ENCODE data around the gene NAA80.

NAA80 gene

DNA sequence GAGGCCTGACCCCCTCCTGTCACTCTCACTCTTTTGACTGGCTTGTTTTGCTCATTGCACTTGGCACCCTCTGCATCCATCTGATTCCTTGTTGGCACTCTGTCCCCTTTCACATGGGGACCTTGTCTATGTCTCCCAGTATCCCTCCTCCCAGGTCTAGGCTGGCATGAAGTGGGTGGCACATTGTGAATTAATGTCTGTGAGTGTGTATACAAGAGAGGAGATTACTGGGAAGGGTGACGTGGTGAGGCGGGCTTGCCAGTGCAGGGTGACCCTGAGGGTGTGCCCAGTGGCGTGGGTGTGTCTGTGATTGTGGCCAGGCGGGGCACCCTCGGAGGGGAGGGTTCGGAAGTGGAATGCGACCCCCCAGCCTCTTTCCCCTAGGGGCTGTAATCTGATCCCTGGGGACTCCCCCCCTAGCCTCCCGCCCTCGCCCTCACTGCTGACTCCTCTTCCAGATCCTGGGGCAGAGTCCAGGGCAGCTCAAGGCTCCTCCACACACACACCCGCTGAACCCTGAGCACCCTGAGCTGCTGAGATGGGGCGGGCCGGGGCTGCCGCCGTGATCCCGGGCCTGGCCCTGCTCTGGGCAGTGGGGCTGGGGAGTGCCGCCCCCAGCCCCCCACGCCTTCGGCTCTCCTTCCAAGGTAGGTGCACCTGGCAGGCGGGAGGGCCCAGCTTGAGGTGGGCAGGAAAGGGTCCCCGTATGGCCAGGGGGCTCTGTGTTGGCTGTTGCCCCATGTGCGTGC is 30.3 kb downstream of the NAA80 start, which contains the start of gene SEMA3B:
SEMA3B (plus strand) TSS at position 445 of the 749 bp plus-strand sequence; CDS start at position 539, 94 bp downstream.
- H3K9me3 ChIP-seq (ENCODE audit: control insufficient read depth, low read length): no peaks in the 10 kb centered on the region
- H3K4me1 ChIP-seq (ENCODE audit: control insufficient read depth, insufficient read depth, low read length): peaks cover 58% of the 10 kb centered on the region
- H3K4me3 ChIP-seq (ENCODE audit: insufficient read depth, low read depth, low read length): peak within 1 kb of the TSS; percentile 8
- no peak within 1 kb of the TSS for H3K27ac ChIP-seq (ENCODE audit: insufficient read depth, low read depth, low read length, poor library complexity, severe bottlenecking)
- no peaks in the 10 kb centered on the region for H3K36me3 ChIP-seq (ENCODE audit: control insufficient read depth, insufficient read depth, low read length)
- peaks cover 10% of the 10 kb centered on the region for H3K27me3 ChIP-seq (ENCODE audit: control insufficient read depth, insufficient read depth, low read length, poor library complexity, severe bottlenecking)
- 62 to 65% methylated on average over 21 of the region's 21 CpGs for WGBS, 2 experiments

- Histone ChIP-seq H3K9me3 (ENCODE audit: control insufficient read depth, low read length) (no peaks in the 10 kb centered on the region), H3K27ac (ENCODE audit: insufficient read depth, low read depth, low read length, poor library complexity, severe bottlenecking) (no peak overlapping the region), H3K4me1 (ENCODE audit: control insufficient read depth, insufficient read depth, low read length) (peaks cover 64% of the 10 kb centered on the region), H3K4me3 (ENCODE audit: insufficient read depth, low read depth, low read length) (no peak overlapping the region), H3K36me3 (ENCODE audit: control insufficient read depth, insufficient read depth, low read length) (no peaks in the 10 kb centered on the region), H3K27me3 (ENCODE audit: control insufficient read depth, insufficient read depth, low read length, poor library complexity, severe bottlenecking) (peaks cover 4% of the 10 kb centered on the region)
- 89 to 92% methylated on average over 3 of the region's 3 CpGs for WGBS, 2 experiments
These were observed 30.9 kb downstream of the NAA80 start for GRCh38 chr3:50268276-50268675.

DNA sequence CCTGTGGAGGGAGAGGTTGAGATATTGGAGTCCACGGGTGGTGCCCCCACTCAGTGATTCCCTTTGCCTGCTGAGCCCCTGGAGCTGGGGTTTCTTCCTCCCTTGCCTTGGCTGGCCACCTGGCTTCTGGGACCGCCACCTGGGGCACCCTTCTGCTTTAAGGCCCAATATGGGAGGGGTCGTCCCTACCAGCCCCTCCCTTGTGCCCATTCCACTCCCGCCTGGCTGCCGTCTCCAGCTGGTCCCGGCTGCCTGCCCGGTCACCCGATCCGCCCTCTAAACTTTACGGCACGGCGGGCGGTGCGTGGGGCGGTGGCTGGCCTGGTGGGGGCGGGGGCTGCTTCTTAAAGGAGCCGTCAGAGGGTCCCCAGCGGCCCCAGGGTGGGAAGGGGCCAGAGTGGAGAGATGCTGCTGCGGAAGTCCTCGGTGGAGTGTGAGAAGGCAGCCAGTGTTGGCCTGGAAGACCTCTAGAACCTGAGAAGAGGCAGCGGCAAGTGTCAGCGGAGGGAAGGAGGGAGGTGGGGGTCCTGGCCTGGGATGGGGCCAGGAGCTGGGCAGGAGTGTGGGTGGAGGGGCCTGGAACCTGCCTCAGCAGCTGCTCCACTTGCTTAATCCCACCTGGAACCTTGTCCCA is 31.8 kb downstream of the NAA80 start:
- peaks cover 70% of the 10 kb centered on the region for H3K4me1 ChIP-seq (ENCODE audit: control insufficient read depth, insufficient read depth, low read length)

GRCh38 chr3:50266836-50267235 is 32.4 kb downstream of the NAA80 start:
- Histone ChIP-seq H3K27ac (ENCODE audit: insufficient read depth, low read depth, low read length, poor library complexity, severe bottlenecking) (no peak overlapping the region), H3K4me1 (ENCODE audit: control insufficient read depth, insufficient read depth, low read length) (peaks cover 70% of the 10 kb centered on the region), H3K27me3 (ENCODE audit: control insufficient read depth, insufficient read depth, low read length, poor library complexity, severe bottlenecking) (no peaks in the 10 kb centered on the region), H3K9me3 (ENCODE audit: control insufficient read depth, low read length) (no peaks in the 10 kb centered on the region), H3K4me3 (ENCODE audit: insufficient read depth, low read depth, low read length) (no peak overlapping the region), H3K36me3 (ENCODE audit: control insufficient read depth, insufficient read depth, low read length) (no peaks in the 10 kb centered on the region)
- WGBS, 2 experiments: 82 to 89% methylated on average over 7 of the region's 7 CpGs

More for the DNA sequence above, 31.8 kb downstream of the NAA80 start:
- no peaks in the 10 kb centered on the region for H3K36me3 ChIP-seq (ENCODE audit: control insufficient read depth, insufficient read depth, low read length)
- no peaks in the 10 kb centered on the region for H3K27me3 ChIP-seq (ENCODE audit: control insufficient read depth, insufficient read depth, low read length, poor library complexity, severe bottlenecking)
- H3K9me3 ChIP-seq (ENCODE audit: control insufficient read depth, low read length): no peaks in the 10 kb centered on the region
- H3K4me3 ChIP-seq (ENCODE audit: insufficient read depth, low read depth, low read length): no peak overlapping the region
- H3K27ac ChIP-seq (ENCODE audit: insufficient read depth, low read depth, low read length, poor library complexity, severe bottlenecking): no peak overlapping the region
- 19 to 22% methylated on average over 22 of the region's 22 CpGs for WGBS, 2 experiments

DNA sequence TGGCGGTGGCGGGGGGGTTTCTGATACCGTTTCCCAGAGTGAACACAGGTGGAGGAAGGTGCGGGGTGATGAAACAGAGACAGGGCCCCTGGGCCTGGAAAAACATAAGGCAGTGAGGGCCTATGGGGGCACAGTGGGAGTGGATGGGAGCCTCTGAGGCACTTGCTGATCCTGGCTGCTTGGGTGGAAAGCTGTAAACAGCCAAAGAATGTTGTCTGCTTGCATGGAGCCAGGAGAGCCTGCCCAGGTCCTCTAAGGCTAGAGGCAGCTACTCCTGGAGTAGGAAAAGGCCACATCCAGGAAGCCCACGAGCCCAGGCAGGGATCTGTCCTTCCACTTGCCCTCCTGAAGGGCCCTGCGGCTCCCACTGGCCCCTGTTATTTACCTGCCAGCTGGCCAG is 33.2 kb downstream of the NAA80 start:
- Histone ChIP-seq H3K36me3 (ENCODE audit: control insufficient read depth, insufficient read depth, low read length) (no peaks in the 10 kb centered on the region), H3K4me3 (ENCODE audit: insufficient read depth, low read depth, low read length) (no peak overlapping the region), H3K27ac (ENCODE audit: insufficient read depth, low read depth, low read length, poor library complexity, severe bottlenecking) (no peak overlapping the region), H3K9me3 (ENCODE audit: control insufficient read depth, low read length) (no peaks in the 10 kb centered on the region), H3K4me1 (ENCODE audit: control insufficient read depth, insufficient read depth, low read length) (peaks cover 77% of the 10 kb centered on the region), H3K27me3 (ENCODE audit: control insufficient read depth, insufficient read depth, low read length, poor library complexity, severe bottlenecking) (no peaks in the 10 kb centered on the region)
- WGBS, 2 experiments: 95 to 96% methylated on average over 6 of the region's 6 CpGs

DNA sequence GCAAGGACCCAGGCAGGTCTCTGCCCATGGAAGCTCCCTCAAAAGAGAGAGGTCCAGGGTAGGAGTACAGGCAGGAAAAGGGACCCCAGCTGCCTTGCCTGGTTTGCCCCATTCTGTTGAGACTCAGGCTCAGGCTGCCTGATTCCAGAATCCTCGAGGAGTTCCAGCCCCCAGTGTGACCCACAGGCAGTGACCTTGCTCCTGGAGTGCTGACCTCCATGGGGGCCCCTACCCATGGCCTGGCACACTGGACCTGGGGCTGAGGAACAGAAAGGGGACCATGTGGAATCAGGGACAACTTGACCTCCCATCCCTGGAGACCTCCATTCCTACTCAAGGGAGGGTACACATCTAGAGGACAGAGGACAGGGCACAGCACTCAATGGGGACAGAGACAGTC is 33.6 kb downstream of the NAA80 start:
- no peaks in the 10 kb centered on the region for H3K36me3 ChIP-seq (ENCODE audit: control insufficient read depth, insufficient read depth, low read length)
- 90 to 91% methylated on average over 1 of the region's 1 CpG for WGBS, 2 experiments
- no peaks in the 10 kb centered on the region for H3K9me3 ChIP-seq (ENCODE audit: control insufficient read depth, low read length)
- peak overlapping the region; percentile 79 for H3K27ac ChIP-seq (ENCODE audit: insufficient read depth, low read depth, low read length, poor library complexity, severe bottlenecking)
- H3K4me3 ChIP-seq (ENCODE audit: insufficient read depth, low read depth, low read length): no peak overlapping the region
- peaks cover 81% of the 10 kb centered on the region for H3K4me1 ChIP-seq (ENCODE audit: control insufficient read depth, insufficient read depth, low read length)
- H3K27me3 ChIP-seq (ENCODE audit: control insufficient read depth, insufficient read depth, low read length, poor library complexity, severe bottlenecking): no peaks in the 10 kb centered on the region

DNA sequence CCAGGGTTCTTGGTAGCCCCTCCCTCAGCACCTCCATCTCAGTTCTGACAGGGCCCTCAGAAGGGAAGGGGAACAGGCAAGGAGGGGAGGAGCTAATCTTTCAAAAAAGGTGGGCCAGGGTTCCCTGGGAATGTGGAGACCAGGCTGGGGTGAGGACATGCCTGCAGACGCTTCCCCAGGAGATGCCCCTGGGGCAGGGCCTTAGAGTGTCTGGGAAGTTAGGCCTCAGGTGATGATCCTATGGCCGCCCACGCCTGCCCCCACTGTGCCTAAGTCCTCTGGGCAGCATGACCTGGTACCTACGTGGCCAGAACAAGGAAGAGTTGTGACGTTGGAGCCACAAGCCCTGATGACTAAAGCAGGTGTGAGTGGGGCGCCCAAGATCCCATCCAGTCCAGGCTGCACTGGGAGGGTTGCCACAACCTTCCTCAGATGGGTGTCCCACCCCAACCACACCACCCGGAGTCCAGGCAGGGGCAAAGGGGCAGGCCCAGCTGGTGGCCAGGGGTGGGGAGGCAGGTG is 34.2 kb downstream of the NAA80 start:
- H3K4me3 ChIP-seq (ENCODE audit: insufficient read depth, low read depth, low read length): no peak overlapping the region
- H3K4me1 ChIP-seq (ENCODE audit: control insufficient read depth, insufficient read depth, low read length): peaks cover 82% of the 10 kb centered on the region
- no peaks in the 10 kb centered on the region for H3K9me3 ChIP-seq (ENCODE audit: control insufficient read depth, low read length)
- 71 to 74% methylated on average over 7 of the region's 7 CpGs for WGBS, 2 experiments
- peak overlapping the region; percentile 79 for H3K27ac ChIP-seq (ENCODE audit: insufficient read depth, low read depth, low read length, poor library complexity, severe bottlenecking)
- H3K27me3 ChIP-seq (ENCODE audit: control insufficient read depth, insufficient read depth, low read length, poor library complexity, severe bottlenecking): no peaks in the 10 kb centered on the region
- no peaks in the 10 kb centered on the region for H3K36me3 ChIP-seq (ENCODE audit: control insufficient read depth, insufficient read depth, low read length)

DNA sequence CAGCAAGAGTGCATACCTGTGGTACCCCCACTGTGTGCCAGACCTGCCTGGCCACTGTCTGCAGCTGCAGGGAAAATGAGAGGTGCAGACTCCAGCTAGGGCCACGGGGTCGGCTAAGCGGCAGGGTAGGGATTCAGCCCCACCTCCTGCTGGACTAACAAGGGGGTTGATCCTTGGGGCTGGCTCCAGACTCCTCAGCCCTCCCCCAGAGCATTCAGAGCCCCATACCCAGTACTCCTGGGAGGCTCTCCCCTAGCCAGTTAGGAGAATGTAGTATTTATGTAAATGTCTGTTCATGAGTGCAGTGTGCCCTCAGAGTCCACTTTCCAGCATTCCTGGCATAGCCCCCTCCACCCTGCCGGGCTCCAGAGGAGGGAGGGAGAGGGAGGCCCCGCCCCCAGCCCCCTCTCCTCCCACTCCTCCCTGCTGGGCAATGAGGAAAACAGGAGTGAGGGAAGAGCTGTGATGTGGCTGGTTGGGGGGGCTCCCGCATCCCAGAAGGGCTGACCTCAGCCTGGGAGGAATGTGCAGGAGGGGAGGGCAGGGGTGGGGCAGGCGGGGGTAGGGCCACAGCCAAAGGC is 34.7 kb downstream of the NAA80 start:
- Histone ChIP-seq H3K27me3 (ENCODE audit: control insufficient read depth, insufficient read depth, low read length, poor library complexity, severe bottlenecking) (no peaks in the 10 kb centered on the region), H3K9me3 (ENCODE audit: control insufficient read depth, low read length) (no peaks in the 10 kb centered on the region), H3K4me3 (ENCODE audit: insufficient read depth, low read depth, low read length) (no peak overlapping the region), H3K36me3 (ENCODE audit: control insufficient read depth, insufficient read depth, low read length) (no peaks in the 10 kb centered on the region), H3K4me1 (ENCODE audit: control insufficient read depth, insufficient read depth, low read length) (peaks cover 80% of the 10 kb centered on the region), H3K27ac (ENCODE audit: insufficient read depth, low read depth, low read length, poor library complexity, severe bottlenecking) (peak overlapping the region; percentile 79)
- WGBS, 2 experiments: 1% methylated on average over 5 to 7 of the region's 7 CpGs

DNA sequence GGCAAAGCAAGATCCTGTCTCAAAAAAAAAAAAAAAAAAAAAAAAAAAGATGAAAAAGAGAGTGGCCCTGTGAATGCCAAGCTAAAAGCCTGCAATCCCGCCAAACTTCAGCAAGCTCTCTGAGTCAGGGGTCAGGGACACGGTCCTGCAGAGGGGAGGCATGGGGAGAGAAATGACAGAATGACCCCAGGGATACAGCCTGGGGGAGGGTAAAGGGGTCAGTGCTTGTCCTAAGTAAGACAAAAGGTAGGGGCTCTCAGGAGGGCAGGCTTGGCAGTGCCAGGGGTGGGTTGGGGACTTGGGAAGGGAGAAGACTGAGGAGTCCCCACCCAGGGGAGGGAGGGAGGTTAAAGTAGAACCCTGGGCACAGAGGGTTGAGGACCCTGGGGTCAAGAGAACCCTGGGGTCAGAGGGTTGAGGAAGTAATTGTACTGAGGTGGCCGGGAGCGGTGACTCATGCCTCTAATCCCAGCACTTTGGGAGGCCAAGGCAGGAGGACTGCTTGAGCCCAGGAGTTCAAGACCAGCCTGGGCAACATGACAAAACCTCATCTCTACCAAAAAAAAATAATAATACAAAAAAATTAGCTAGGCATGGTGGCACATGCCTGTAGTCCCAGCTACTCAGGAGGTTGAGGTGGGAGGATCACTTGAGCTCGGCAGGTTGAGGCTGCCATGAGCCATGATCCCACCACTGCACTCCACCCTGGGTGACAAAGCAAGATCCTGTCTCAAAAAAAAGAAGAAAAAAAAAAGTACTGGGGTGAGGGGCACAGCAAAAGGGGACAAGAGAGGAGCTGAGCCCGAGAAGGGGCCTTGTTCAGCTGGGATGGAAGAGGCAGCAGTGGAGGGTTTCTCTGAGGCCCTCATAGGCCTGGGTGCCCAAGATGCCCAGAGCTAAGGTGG is 35.5 kb downstream of the NAA80 start:
- WGBS, 2 experiments: 70 to 72% methylated on average over 6 of the region's 6 CpGs
- Histone ChIP-seq H3K27me3 (ENCODE audit: control insufficient read depth, insufficient read depth, low read length, poor library complexity, severe bottlenecking) (no peaks in the 10 kb centered on the region), H3K4me1 (ENCODE audit: control insufficient read depth, insufficient read depth, low read length) (peaks cover 78% of the 10 kb centered on the region), H3K4me3 (ENCODE audit: insufficient read depth, low read depth, low read length) (no peak overlapping the region), H3K9me3 (ENCODE audit: control insufficient read depth, low read length) (no peaks in the 10 kb centered on the region), H3K27ac (ENCODE audit: insufficient read depth, low read depth, low read length, poor library complexity, severe bottlenecking) (peak overlapping the region; percentile 79), H3K36me3 (ENCODE audit: control insufficient read depth, insufficient read depth, low read length) (no peaks in the 10 kb centered on the region)
